Body of pancreas (tissue), 4 donors: ENCODE results near the gene ADRA2C.

ENCODE experiments used
- POLR2A ChIP-seq, 3 donors: fragments of 450-650 bp; IDR thresholded peaks; one replicate each; pipeline ENCODE4 v1.6.1; 2016; ENCODE audit warnings: antibody characterized with exemption in 3 of 3, mild to moderate bottlenecking in 2 of 3
- TF ChIP-seq, protein P1 (sequence below), 7 experiments: fragments of 450-650 bp in 4 of 7; fragments of 200-600 bp in 3 of 7; sonication (generic) in 3 of 7; IDR thresholded peaks; one replicate each; pipeline ENCODE4 v1.5.1; 2016 to 2019; ENCODE audit warnings: antibody characterized with exemption in 7 of 7

GRCh38 chr4:3808597-3808996 is 42.4 kb downstream of the ADRA2C start:
- TF ChIP-seq, protein P1, sequence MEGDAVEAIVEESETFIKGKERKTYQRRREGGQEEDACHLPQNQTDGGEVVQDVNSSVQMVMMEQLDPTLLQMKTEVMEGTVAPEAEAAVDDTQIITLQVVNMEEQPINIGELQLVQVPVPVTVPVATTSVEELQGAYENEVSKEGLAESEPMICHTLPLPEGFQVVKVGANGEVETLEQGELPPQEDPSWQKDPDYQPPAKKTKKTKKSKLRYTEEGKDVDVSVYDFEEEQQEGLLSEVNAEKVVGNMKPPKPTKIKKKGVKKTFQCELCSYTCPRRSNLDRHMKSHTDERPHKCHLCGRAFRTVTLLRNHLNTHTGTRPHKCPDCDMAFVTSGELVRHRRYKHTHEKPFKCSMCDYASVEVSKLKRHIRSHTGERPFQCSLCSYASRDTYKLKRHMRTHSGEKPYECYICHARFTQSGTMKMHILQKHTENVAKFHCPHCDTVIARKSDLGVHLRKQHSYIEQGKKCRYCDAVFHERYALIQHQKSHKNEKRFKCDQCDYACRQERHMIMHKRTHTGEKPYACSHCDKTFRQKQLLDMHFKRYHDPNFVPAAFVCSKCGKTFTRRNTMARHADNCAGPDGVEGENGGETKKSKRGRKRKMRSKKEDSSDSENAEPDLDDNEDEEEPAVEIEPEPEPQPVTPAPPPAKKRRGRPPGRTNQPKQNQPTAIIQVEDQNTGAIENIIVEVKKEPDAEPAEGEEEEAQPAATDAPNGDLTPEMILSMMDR (IDR thresholded peaks at IDR 0.05): no peak
- TF ChIP-seq POLR2A (IDR thresholded peaks at IDR 0.05): no peak
